Measurements from ENCODE around the gene NFIA.

Gene NFIA

DNA sequence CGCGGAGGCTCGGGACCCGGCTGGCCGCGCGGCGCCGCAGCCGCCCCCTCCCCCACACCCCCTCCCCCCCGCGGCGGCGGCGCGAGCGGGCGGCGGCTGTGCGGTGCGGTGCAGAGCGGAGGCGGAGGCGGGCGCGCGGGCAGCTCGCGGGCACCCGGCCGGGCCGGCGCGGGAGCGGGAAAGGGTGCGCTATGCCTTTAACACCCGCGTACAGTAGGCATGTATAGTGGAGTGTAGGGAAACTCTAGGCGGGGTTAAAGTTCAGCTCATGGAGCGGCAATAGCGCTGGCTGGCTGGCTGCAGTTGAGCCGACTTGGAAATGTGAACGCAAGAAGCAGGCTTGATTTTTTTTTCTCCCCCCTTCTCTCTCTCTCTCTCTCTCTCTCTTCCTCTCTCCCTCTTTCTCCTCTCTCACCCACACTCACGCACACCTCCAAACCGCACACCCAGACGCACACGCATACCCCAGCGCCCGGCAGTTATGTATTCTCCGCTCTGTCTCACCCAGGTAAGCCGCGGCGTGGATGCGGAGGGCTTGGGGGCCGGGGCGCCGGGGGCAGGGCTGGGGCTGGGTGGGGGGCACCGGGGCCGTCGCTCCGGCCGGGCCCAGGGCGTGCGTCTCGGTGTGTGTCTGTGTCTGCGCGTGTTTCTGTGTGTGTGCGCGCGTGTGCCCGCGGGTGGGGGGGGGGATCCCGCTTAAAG lies at the start of gene NFIA:
TSS of gene NFIA (plus strand) at position 251 of the 702 bp plus-strand sequence.
- no peak for DNase-seq (ENCODE audit: low read depth)

DNA sequence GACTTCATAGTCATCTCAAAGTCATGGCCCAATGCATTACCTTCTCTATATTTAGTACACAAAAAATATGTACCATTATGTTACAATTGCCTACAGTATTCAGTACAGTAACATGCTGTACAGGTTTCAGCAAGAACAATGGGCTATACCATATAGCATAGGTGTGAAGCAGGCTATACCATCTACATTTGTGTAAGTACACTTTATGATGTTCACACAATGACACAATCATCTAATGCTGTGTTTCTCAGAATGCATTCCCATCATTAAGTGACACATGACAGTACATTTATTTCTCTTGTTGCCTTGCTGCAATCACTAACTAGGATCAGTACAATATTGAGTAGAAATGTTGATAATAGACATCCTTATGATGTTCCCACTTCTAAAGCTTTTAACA lies 46.5 kb upstream of the NFIA start:
- no peak for DNase-seq (ENCODE audit: low read depth)

DNA sequence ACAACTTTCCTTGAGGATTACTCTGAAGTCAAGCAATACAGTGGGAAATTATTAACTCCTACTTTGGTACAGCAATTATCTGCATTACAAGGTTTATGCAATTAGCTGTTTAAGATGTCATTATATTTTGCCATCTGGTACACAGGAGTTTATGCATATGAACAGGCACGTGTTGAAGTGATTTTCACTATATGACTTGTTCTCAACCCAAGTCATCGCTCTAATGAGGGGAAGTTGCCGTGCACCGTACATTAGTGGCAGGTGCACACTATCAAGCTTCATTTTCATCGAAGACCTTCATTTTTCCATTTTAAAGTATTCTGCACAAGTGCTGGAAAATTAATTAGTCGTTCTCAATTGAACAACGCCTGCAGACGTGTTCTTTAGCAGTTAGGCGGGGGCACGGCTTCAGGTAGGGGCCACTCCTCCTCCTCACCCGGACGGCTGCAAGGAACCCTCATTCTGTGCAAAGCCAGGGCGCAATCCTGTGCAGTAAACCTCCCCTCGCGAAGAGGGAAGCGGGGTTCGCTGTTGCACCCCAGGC lies 39.8 kb upstream of the NFIA start:
- DNase-seq (ENCODE audit: low read depth) = no peak

DNA sequence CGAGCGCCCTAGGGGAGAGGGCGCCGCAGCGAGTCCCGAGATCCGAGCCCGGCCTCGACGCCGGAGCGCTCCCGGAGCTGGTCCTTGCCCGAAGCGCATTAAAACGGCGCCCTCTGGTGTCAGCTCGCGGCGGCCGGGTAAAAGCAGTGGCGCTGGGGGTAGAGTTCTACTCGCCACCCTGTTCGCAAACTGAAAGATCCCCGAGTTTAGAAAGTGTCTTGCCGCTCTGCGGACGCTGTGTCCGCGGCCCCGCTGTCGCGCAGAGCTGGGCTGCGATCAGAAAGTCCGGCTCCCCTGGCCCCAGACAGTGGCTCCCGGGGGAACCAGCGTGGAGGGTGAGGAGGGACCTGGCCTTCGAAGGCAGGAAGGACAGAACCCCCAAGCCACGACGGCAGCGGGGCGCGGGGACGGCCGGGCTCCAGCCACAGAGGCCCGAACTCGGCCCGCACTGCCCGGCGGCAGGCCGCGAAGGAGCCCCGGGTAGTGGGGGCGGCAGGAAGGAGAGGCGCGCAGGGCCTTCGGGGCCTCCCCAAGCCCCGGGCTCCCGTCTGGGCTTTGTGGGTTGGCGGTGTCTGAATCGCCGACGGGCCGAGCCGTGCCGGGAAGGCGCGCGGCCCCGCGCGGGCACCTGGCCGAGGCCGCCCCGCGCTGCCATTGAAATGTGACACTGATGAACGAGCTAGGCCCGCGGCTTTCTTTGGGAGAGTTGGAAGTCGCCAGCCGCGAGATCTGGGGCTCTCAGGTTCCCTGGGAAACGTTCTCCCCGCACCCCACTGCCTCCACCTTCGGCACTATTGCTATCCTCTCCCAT lies 39.1 kb upstream of the NFIA start:
- no peak for DNase-seq (ENCODE audit: low read depth)

DNA sequence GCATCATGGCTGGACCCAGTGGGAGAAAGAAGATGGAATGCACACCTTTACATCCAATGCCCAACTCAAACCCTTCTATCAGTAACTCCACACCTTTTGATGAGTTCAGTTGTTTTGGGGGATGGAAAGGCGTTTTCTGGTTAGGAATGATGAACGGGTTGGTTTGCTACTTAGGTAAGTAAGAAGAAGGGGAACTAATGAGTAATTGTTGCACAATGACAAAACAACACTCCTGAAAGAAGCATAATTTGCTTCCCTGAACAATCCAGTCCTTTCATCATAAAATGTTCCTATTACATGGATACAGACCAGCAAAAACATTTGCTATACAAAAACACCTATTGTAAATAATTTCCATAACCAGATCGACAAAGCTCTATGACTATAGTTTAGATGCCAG lies 35.9 kb upstream of the NFIA start:
- no peak for DNase-seq (ENCODE audit: low read depth)

DNA sequence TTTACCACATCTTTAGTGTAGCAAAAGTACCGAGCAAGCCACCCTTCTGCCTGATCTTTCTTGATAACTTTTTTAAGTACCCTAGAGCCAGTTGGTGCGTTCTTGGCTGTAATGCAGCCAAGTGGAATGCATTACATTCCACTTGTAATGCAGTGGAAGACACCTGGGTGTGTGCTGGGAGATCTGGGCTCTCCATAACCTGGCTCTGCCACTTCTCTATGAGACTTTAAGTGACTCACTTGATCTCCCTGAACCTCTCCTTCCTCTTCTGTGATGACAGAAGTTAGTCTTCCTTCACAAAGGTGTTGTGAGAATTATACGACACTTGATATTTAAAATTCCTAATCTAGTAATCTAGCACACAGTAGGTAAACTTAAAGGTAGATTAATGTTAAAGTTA lies 35.3 kb upstream of the NFIA start:
- no peak for DNase-seq (ENCODE audit: low read depth)

DNA sequence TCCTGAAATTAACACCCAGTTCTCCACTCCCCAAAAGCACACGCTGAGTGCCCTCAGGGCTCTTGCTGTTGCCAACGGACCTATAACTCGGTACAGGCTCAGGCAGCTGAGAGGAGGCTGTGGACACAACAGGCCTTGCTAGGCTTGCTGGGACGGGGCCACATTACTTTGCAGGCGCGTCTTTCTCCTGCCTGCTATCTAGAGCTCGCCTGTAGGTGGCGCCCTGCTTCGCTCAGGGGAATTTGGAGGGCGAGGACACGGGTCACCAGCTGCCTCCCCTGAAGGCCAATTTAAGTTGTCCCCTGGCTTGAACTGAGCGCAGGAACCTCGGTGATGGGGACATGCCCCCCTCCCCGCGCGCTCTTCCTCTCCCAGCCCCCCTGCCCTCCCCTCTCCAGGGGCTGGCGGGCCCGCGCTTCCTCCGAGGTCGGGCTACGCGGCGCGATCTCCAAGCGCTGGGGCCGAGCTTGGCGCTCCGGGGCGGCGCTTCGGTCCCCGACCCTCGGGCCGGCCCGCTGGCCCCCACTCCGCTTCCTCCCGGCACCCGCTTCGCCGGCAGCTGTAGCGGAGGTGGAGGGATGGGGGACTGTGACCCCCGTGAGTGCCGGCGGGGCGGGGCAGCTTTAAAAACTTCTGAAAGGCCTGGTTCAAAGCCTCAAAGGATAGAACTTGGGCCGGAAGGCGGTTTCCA lies 32.4 kb upstream of the NFIA start:
- DNase-seq (ENCODE audit: low read depth) = no peak

DNA sequence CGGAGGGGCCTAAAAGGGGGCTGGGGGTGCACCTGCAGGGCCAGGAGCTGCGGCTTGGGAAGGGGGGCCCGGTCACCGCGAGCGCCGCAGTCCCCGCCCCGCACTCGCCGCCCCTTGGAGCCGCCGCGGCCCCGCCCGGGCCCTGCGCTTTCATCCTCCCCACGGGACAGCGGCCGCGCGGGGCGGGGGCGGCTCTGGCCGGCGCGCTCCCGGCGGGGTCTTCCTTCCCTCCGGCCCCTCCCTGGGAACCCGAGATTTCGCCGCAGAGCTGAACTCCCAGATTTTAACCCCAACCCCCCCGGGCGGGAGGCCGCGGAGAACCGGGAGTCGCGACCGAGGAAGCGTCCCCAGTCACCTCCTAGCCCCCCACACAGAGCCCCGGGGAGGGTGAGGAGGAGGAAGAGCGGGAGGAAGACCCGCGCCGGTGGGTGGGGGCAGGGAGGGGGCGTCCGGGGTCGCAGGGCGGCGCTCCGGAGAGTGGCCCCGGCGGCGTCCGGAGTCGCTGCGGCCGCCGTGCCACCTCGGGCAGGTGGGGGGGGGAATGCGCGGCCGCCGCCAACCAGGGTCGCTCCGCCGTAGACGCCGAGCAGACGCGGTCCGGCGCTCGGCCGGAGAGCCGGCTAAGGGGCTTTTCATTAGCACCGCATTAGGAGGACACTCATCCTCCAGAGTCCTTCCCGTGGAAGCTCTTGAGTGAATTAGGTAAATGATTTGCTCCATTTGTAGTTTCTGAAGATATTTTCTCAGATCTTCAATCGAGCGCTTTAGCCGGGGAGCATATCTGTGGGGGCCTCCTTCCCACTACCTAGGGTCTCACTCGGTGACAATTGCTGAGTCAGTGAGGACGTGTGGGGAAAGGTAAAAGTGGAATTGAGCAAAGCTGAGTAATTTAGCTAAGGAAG lies 31.6 kb upstream of the NFIA start:
- no peak for DNase-seq (ENCODE audit: low read depth)

DNA sequence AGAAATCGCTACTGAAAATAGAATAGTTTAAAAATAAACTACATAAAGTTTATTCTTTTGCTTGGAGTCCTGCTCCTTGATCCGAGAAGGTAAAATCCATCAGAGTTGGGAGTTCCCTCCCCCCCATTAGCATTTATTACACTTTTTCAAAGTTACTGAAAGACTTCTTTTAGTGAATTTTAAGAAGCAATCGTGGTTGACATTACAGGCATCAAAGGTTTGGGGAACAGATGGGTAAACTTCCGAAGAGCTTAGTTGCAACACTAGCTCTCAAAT lies 31.0 kb upstream of the NFIA start:
- DNase-seq (ENCODE audit: low read depth) = no peak

DNA sequence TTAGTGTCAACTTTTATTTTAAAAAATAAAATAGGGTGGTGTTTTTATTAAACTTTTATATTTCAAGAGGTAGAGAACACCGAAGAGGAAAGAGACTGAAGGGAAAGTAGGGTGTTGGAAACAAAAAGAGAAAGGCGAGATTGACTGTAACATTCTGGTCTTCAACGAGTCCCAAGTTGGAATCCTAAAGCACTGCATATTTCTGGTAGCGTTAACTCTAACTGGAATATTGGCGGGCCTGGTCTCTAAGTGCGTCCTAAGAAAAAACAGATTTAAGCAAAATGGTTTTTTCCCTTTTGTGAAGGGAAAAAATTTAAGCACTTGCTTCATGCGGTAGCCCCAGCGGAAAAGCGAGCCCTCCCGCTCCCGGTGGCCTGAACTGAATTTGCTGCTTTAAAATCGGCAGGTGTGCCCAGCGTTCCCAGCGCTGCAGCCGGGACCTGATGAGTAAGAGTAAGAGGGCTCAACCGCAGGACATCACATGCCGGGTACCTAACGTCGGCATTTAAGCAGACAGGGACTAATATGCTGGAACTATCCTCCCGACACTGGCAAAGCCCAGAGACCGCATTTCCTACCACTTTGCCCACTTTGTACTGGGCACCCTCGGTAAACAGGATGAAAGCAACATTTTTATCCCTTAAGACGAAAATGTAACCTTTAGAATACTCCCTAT lies 30.5 kb upstream of the NFIA start:
- no peak for DNase-seq (ENCODE audit: low read depth)

DNA sequence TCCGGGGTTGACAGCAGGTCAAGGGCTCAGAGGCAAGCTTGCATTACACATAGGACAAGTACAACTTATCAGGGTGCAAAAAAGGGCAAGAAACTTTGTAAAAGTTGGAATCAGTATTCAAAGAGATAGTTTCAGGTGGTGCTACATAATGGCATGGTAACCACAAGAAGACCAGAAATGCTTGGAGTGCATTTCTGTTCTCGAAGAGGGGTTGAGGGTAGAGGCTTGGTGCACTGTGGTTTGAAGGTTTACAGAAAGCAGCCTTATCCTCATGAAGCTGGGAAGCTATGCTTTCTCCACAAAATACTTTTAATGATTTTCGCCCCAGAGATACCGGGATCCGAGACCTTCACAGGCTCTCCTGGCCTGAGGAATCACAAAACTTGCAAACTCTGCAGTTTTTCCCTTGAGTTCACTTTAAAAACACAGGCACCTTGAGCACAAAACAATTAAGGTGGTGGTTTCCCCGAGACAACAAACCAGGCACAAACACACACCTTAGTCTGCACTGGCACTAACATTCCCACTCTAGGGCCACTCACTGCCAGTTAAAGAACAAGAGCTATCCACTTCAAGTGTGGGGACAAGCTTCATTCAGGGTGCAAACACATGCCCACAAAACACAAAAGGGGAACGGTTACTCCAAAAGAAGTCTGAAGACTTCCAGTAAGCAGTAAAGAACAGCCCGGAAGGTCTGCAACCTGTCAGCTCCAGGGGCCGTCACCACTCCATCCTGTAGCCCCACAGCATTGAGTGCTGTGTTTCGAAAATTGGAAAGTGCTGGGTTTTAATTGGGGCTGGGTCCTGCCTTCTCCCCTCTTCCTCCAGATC lies 29.8 kb upstream of the NFIA start:
- DNase-seq (ENCODE audit: low read depth) = no peak

DNA sequence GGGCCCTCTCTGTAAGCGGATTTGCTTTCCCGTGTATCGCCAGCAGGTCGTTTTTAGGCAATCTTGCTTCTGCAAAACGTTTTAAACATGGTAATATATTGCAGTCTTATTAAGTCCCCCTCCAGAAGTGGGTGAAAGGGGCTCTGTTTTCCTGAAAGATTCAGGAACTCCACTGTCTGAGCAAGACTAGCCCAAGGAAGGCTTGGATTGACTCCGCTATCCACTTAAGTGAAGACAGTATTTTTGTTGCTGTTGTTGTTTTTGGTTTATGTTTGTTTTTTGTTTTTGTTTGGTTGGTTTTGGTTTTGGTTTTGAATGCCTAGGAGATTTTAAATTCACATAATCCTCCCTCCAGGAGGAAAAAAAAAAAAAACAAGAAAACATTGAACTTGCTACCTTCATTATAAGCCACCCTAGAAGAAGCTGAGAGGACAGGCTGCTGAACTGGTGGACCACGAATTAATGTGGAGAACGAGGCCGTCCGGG lies 29.1 kb upstream of the NFIA start:
- DNase-seq (ENCODE audit: low read depth) = no peak

DNA sequence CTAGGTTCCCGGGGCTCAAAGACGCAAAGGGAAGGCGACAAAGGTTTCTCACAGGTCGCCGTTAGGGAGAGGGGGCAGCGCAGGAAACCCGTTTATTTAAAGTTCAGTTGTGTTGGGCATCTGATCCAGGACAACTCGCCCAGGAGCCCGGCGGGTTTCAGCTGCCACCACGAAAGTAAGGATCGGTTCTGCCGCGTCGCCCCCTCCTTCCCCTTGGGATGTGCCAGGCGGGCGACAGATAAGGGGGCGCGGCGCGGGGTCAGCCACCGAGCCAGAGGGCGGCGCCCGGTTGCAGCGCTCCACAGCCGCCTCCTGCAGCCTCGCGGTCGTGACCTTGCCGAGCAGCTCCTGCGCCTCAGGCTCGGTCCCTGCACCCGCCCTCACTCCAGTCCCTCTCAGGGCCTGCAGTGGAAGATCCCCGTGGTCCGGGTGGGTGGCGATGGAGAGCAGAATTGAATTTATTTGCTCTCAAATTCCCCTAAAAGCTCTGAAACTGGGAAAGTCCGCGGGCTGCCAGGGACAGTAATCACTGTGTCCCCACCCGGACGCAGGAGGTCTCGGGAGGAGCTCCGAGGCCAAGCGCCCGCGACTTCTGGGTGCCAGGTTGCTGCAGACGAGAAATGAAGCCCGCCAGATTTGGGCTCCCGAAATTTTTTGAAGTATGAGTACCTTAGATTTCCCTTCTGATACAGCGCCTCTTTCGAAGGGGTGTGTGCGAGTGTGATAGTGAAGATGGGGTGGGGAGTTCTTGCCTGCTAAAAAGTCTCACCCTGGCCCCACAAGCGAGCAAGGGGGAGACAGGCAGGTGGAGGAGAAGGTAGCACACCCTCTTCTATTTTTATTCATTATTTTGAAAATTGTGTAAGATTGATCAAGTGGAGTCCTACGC lies 28.4 kb upstream of the NFIA start:
- DNase-seq (ENCODE audit: low read depth) = no peak

DNA sequence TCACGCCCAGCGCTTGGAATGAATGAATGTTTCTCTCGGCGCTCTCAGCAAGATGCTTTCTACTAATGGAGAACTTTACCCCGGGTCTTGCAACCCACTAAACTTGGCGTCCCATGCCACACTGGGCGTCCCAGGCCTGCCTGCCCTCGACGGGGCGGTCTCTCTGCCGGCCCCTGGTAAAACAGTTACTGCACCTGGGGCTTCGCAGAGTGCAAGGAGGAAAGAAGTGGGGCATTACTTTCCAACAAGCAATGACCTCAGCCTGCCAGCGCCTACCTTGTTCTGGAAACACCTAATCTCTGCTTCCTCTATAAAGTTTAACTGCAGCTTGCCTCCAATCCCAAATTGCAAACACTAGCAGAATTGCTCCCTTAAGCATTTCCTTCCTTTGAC lies 27.8 kb upstream of the NFIA start:
- no peak for DNase-seq (ENCODE audit: low read depth)

DNA sequence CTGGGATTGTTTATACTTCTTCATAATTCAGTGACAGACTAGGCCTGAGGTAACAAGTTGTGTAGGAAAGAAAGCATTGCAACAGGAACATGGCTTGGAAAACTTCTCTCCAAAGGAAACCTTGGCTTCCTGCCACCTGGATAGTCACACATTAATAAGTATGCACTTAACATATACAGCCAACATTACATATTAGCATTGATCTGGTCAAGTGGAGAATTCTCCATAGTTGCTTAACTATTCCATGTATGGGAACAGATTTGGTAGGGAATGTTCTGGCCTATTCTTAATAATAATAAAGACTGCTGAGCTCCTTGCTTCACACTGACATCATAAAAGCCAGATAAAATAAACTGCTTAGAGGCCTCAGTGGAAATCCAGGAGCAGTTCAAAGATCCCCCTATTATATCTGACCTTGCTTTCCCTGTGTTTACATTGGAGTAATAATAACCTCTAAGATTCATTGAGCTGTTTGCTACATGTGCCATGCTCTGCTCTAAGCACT lies 27.2 kb upstream of the NFIA start:
- DNase-seq (ENCODE audit: low read depth) = no peak

DNA sequence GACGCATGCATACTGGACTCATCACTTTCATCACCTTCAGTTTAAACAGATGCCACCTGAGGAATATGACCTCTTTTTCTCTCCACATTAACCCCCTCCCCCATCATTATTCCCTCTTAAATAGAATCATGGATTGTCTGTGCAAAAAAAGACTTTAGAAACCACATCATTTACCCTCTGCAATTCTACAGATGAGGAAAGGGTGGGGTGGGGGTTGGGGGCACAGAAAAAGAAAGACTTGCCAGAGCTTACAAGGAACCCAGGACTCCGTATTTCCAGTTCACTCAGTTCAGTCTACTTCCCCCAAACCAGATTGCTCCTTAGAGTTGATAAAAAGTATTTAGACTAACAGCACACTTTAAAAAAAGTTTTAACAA lies 26.2 kb upstream of the NFIA start:
- DNase-seq (ENCODE audit: low read depth) = no peak

DNA sequence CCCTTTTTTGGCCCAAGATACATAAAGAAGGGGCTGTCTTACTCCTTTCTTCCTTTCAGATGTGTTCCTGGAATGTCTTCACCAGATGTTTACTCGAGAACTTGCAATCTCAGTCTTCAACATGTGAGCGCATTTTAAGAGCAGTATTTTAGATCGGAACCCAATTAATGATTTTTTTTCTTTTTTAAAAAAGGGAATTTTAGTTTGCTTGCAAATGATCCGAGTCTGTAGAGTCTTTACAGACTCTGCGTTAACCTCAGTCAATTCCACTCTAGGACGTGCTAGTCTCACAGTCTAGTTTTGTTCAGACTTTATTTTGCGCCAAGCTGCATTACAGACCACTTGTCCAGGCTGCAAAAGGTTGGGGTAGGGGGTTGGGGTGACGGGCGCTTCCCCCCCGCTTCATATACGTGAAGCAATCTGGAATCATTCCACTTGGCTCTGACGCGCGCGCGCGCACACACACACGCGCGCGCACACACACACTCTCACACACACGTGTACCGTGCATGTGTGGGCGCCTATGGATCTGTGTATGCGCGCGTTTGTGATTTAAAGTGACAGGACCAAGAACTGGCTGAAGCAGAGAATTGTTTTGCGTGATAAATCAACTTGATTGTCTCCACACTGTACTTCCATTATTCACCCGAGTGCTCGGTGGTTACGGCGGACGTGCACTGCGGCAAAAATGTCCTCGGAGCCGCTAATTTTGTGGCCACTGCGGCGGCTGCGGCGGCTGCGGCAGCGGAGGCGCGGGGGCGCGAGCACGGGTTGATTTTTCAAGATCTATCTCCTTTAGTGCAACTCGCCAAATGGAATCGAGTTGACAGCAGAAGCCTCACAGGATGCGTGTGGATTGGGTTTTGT lies 25.6 kb upstream of the NFIA start:
- DNase-seq (ENCODE audit: low read depth) = no peak

All from GM04503 (cell line).